GM21423 (cell line): ENCODE results near the gene MTG1.
"Not testable (repeated sequence)": the region's sequence is repeated elsewhere in the genome, so short reads cannot be mapped to it uniquely, and the experiment has no call there.

Source experiments
- ATAC-seq: cut with Tn5 transposase; IDR thresholded peaks from one replicate; pipeline ENCODE4 v1.9.1; 2021; ENCODE audit warnings: mild to moderate bottlenecking, moderate library complexity; ENCODE audit not compliant: unreplicated experiment

Gene MTG1

DNA sequence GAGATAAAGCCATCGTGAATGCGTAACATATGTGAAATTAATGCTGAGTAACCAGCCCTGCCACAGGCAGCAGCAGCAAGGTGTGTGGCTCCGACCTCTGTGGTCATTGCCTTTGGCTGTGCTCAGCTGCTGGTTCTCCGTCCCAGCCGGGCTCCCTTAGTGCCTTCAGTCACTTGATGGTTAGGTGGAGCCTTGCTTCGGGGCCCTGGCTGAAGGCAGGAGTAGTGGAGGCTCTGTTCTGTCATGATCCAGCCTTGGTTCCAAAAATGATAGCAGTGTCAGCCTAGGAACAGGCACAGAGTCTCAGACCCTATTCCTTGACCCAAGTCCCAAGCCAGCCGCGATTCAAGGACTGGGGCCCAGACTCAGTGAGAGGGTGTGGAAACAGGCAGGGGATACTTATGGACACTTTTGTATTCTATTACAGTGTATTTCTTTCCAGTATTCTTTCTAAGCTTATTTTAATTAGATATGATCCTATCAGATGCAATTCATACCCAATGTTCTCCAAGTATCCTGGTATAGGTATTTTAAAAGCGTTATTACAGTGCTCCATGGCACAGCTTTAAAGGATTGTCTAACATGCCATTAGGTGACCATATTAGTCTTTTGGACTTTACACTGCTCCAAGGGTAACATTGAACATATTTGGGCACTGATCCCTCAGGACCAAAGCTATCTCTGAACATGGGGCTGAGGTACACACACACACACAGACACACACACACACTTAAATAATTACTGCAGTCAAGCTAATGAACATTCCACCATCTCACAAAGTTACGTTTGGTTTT lies 68.8 kb downstream of the MTG1 start:
- no peak for ATAC-seq

DNA sequence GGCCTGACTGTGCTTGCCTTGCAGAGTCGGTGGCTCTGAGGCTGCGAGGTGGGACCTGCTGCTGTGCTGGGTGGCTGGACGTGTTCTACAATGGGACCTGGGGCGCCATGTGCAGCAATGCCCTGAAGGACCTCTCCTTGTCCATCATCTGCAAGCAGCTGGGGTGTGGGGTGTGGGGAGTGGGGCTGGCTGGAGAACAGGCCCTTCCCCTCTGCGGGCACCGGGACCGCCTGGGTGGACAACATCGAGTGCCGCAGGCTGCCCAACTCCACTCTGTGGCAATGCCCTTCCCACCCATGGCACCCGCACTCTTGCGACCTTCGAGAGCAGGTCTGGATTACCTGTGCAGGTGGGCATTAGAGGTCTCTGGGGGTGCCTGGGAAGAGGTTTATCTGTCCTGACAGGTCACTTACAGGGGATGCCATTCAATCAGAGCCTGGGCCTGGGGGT lies 70.7 kb downstream of the MTG1 start:
- ATAC-seq = no peak

DNA sequence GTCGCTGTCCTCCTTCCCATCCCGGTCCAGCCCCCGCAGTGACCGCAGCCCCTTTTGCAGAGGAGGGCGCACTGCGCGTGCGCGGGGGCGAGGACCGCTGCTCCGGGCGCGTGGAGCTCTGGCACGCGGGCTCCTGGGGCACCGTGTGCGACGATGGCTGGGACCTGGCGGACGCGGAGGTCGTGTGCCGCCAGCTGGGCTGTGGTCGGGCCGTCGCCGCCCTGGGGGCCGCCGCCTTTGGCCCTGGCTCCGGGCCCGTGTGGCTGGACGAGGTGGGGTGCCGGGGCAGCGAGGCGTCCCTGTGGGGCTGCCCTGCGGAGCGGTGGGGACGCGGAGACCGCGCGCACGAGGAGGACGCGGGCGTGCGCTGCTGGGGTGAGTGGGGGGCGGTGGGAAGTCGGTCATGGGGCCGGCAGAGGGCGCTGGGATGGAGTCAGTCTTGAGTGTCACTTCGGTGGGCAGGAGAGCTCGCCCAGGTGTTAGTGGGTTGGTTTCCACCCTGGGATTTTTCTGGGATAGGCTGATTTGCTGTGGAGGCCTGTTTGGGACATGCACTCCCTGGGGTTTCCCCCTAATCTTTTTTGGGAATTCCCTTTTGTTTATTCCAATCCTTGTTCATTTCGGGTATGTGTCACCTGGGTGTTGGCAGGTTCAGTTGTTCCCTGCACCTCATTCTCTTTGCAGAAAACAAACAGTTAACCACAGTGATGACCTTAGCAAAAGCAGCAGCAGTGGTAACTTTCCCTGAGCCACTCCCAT lies 71.4 kb downstream of the MTG1 start:
- no peak for ATAC-seq

DNA sequence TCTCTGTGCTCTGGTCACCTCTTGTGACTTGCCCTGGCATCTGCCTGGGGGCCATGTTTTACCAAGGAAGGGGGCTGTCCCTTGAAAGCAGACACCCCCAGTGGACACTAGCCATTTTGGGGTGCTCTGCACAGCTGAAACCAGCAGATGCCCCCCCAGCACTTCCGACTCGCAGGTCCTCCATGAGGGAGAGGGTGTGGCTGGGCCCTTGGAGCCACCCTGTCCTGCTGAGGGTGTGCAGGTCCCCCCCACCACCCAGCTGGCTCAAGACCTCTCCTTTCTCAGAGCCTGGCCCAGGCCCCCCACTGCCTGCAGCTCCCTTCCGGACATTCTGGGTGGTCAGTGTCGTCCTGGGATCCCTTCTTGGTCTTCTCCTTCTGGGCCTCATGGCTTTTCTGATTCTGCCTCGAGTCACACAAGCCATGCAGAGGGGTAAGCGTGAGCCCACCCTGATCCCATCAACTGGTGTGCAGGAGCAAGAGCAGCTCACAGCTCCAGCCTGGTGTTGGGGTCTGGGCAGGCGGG lies 72.1 kb downstream of the MTG1 start:
- ATAC-seq = no peak

DNA sequence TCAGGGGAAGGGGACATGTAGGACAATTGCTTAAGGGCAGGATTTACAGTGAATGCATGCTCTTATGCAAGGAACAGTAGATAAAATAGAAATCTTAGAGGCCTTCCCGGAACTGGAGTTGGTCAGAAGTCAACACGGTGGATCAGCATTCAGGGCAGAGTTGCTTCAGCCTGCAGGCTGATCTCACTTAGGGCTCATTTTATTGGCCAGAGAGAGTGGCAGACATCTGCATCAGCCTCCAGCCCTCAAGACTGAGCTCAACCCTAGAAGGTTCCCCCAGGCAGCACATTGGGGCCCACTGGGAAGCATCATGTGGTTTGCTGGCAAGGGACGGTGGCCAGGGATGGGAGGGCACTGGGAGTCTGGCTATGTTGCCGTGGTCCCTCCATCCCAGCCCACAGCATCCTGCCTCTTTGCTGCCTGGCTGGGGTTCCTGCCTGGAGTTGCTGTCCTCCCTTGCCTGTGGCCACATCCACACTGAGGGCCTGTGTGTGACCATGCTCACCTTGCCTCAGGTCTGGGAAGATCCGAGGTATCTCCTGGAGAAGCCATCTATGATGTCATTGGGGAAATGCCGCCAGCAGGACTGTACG lies 72.8 kb downstream of the MTG1 start:
- no peak for ATAC-seq

DNA sequence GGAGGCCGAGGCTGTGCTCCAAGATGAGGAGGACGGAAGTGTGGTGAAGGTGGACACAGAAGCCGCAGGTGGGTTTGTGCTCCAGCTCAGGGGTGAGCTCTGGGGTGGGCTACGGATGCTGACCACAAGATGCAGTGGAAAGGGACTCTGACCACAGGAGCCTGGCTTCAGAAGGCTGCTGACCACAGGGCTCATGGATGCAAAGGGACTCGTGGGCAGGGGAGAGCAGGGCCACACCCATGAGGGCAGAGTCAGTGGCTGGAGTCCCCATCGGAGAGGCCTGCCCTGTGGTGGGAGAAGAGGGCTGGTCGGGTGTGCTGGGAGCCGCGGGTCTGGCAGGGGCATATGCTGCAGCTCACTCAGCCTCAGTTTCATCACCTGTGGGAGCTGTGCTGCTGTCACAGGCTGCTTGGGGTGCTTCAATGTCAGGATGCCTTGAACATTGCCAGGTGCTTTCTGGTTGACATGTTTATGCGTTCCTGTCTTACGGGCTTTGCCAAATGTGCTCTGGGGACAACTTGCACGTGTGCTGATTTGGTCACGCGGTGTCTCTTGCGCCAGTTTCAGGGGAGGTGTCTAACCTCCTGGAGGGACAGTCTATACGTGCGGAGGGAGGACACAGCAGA lies 73.4 kb downstream of the MTG1 start:
- ATAC-seq = no peak

DNA sequence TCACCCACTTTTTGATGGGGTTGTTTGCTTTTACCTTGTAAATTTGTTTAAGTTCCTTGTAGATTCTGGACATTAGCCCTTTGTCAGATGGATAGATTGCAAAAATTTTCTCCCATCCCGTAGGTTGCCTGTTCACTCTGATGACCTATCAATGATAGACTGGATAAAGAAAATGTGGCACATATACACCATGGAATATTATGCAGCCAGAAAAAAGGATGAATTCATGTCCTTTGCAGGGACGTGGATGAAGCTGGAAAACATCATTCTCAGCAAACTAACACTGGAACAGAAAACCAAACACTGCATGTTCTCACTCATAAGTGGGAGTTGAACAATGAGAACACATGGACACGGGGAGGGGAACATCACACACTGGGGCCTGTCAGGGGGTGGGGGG lies 75.2 kb downstream of the MTG1 start:
- ATAC-seq = not testable (repeated sequence)

DNA sequence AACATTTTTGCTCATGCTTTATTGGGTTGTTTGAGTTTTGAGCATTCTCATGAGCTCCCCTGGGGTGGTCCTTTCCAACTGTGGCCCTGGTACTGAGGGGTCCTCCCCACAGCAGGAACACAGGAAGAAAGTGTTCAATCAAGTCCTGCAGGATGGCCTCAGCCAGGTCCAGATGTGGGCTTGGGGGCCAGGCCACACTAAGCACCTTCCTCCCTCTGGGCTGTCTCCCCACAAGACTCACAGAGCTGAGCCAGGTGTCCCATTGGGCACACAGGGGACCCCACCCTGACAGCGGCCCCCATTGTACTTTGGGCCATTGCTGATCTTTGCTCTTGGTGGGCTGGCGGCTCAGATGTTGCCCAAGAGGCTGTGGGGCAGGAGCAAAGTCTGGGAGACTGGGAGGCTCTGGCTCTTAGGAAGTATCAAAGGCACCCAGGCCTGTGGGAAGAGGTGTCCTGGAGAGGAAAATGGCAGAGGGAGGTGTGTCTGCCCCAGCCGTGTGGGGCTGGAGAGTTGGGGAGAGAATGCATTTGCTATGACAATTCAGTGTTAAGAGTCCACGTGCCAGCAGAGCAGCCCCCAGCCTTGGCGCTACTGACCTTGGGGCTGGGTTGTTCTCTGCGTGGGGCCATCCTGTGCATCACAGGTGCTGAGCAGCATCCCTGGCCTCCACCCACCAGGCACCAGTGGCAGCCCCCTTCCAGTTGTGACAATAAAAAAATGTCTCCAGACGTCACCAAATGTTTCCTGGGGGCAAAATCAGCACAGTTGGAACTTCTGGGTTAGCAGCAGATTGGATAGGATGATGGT lies 77.5 kb downstream of the MTG1 start:
- no peak for ATAC-seq
